Endothelial cell of umbilical vein (primary cell): Measurements from ENCODE around the gene LRRFIP2.

Experiments
- CTCF ChIP-seq, 2 donors: IDR thresholded peaks; 1 replicate in 1 of 2; 2 replicates in 1 of 2; pipeline ENCODE4 v1.5.1; 2011; ENCODE audit warnings: low read length in 2 of 2, mild to moderate bottlenecking in 2 of 2, moderate library complexity in 2 of 2, control low read depth in 1 of 2, inconsistent platforms in 1 of 2, low read depth in 1 of 2; ENCODE audit not compliant: insufficient read depth in 1 of 2; ENCODE audit errors: extremely low read depth in 1 of 2
- EZH2 ChIP-seq: IDR thresholded peaks from 2 replicates; pipeline ENCODE4 v1.6.1; 2012; ENCODE audit warnings: borderline replicate concordance, low read depth, mild to moderate bottlenecking, moderate library complexity, low read length, inconsistent platforms; ENCODE audit not compliant: severe bottlenecking
- FOS ChIP-seq: IDR thresholded peaks from 2 replicates; pipeline ENCODE4 v1.6.1; 2011; ENCODE audit warnings: mild to moderate bottlenecking, low read length, moderate library complexity, borderline replicate concordance; ENCODE audit not compliant: insufficient read depth
- GATA2 ChIP-seq: IDR thresholded peaks from 2 replicates; pipeline ENCODE4 v1.7.0; 2011; ENCODE audit warnings: low read depth, mild to moderate bottlenecking, moderate library complexity, mixed read lengths, low read length; ENCODE audit not compliant: insufficient read length, insufficient read depth
- JUN ChIP-seq: IDR thresholded peaks from 2 replicates; pipeline ENCODE4 v1.6.1; 2011; ENCODE audit warnings: borderline replicate concordance, low read depth; ENCODE audit not compliant: insufficient read length, insufficient read depth
- MAX ChIP-seq: IDR thresholded peaks from 2 replicates; pipeline ENCODE4 v1.6.1; 2011; ENCODE audit not compliant: insufficient read depth, insufficient read length
- POLR2A ChIP-seq: IDR thresholded peaks from 2 replicates; pipeline ENCODE4 v1.6.1; 2012; ENCODE audit warnings: low read depth, mild to moderate bottlenecking, control low read depth, low read length
- POLR2AphosphoS5 ChIP-seq: IDR thresholded peaks from 2 replicates; pipeline ENCODE4 v1.6.1; 2012; ENCODE audit warnings: low read depth, mild to moderate bottlenecking, control low read depth, low read length, moderate library complexity; ENCODE audit not compliant: insufficient read depth

GRCh38 chr3:37173806-37174205 is 576 bp downstream of the LRRFIP2 start:
- no peak for TF ChIP-seq CTCF (IDR thresholded peaks at IDR 0.05; ENCODE audit: extremely low read depth in 1 of 2, insufficient read depth in 1 of 2, low read depth in 1 of 2, low read length in 2 of 2)
- TF ChIP-seq POLR2AphosphoS5: no peak
- no peak for TF ChIP-seq POLR2A
- TF ChIP-seq MAX: no peak
- no peak for TF ChIP-seq EZH2
- no peak for TF ChIP-seq GATA2
- TF ChIP-seq FOS: no peak
- TF ChIP-seq JUN: no peak
